ENCODE data around the gene GPR146. TPM values are rescaled to one million over a fixed set of nuclear protein-coding genes. Genes with fewer than 3 reads are reported as not detected.

The GPR146 gene, protein sequence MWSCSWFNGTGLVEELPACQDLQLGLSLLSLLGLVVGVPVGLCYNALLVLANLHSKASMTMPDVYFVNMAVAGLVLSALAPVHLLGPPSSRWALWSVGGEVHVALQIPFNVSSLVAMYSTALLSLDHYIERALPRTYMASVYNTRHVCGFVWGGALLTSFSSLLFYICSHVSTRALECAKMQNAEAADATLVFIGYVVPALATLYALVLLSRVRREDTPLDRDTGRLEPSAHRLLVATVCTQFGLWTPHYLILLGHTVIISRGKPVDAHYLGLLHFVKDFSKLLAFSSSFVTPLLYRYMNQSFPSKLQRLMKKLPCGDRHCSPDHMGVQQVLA
- total RNA-seq (2016; rRNA removed; fragmentation: Illumina TruSeq; extraction: Trizol) (0.84 and 2.0 TPM in 2 replicates), polyA plus RNA-seq (2011; rRNA removed) (15.9 and 17.2 TPM in 2 replicates), polyA minus RNA-seq (2011; rRNA and poly(A)+ RNA removed; ENCODE audit: low replicate concordance) (0.87 and 47.8 TPM in 2 replicates), Bru-seq, nascent RNA (percentile 41 among the genes with signal in this experiment), BruChase-seq, experiment 1, labeled RNA remaining after a 6-hour chase (percentile 64 among the genes with signal in this experiment), BruChase-seq, experiment 2, labeled RNA remaining after a 2-hour chase (percentile 56 among the genes with signal in this experiment)
- 0.91 and 1.1 TPM in 2 replicates for total RNA-seq (2016; cell fraction: cytosol; rRNA removed; fragmentation: Illumina TruSeq; extraction: Trizol; ENCODE audit: low read depth)
- total RNA-seq (2016; cell fraction: insoluble cytoplasmic fraction; rRNA removed; fragmentation: Illumina TruSeq; extraction: Trizol) = 0.89 and 1.2 TPM in 2 replicates
- total RNA-seq (2016; cell fraction: membrane; rRNA removed; fragmentation: Illumina TruSeq; extraction: Trizol) = 1.9 and 2.7 TPM in 2 replicates
- total RNA-seq (2016; cell fraction: nucleus; rRNA removed; fragmentation: Illumina TruSeq; extraction: Trizol) = 1.1 and 3.4 TPM in 2 replicates
- 11.4 and 22.4 TPM in 2 replicates for polyA plus RNA-seq (2011; cell fraction: cytosol; rRNA removed)
- polyA plus RNA-seq (2011; cell fraction: nucleus; rRNA removed) = 18.2 and 25.0 TPM in 2 replicates
- 4.5 and 5.3 TPM in 2 replicates for polyA plus RNA-seq (2012)
- 2.1 and 2.2 TPM in 2 replicates for polyA plus RNA-seq (2016; cell fraction: cytosol; fragmentation: Illumina TruSeq; extraction: Trizol; ENCODE audit: low read depth)
- 0.78 and 1.3 TPM in 2 replicates for polyA plus RNA-seq (2016; cell fraction: insoluble cytoplasmic fraction; fragmentation: Illumina TruSeq; extraction: Trizol; ENCODE audit: low read depth)
- polyA plus RNA-seq (2016; cell fraction: membrane; fragmentation: Illumina TruSeq; extraction: Trizol; ENCODE audit: low read depth) = 2.3 and 3.4 TPM in 2 replicates
- polyA plus RNA-seq (2016; cell fraction: nucleus; fragmentation: Illumina TruSeq; extraction: Trizol; ENCODE audit: insufficient read depth, low read depth) = 2.2 and 2.5 TPM in 2 replicates
- polyA minus RNA-seq (2011; cell fraction: cytosol; rRNA and poly(A)+ RNA removed) = 6.9 and 9.1 TPM in 2 replicates
- 9.3 and 14.0 TPM in 2 replicates for polyA minus RNA-seq (2011; cell fraction: nucleus; rRNA and poly(A)+ RNA removed)
- long read RNA-seq, experiment 1, transcript GPR146-203 (2 exons, 1,053 nt) = major isoform, 7 of 8 reads
- long read RNA-seq, experiment 1, partial matches to known transcripts = 0 of 8 reads
- long read RNA-seq, experiment 1, other reads (novel, unspliced or antisense) = 1 of 8 reads
- long read RNA-seq, experiment 2, transcript GPR146-203 (2 exons, 1,053 nt) = major isoform, 14 of 22 reads
- long read RNA-seq, experiment 2, partial matches to known transcripts = 0 of 22 reads
- long read RNA-seq, experiment 2, other reads (novel, unspliced or antisense) = 4 of 22 reads

DNA sequence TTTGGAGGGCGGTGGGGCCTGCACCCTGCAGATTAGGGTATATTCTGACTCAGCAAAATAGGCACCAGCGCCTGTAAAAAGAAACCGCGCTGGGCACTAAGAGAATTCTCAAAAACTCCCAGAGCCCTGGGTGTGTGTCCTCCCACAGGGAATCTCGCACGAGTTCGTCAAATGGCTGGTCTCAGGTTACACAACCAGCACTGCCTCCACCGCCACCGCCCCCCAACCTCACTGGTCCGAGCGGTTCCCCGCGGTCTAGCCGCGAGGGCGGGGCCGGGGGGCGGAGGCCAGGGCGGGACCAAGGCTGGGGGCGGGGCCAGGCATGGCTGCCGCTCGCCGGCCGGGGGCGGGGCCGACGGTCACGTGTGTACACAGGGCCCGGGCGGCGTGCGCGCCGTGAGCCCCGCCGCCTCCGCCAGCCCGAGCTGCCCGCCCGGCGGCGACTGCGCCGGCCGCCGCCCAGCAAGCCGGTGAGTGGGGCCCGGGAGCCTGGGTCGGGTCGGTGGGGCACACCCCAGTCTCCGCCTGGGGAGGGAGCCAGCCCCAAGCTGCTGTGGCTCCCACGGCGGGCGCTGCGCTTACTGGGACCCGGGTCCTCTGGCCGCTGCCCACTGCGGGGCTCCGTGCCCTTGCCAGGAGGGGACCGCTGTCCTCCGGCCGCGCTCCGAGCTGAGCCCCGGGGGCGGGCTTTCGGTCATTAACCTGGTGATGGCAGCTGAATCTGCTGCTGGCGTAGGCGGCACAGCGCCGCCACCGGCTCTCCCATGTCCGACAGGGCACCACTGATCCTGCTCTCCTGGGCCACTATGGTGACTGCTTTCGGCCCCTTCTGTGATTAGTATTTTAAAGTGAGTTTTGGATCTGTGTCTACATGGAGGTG, at the start of gene GPR146:
Gene GPR146, plus strand, starts transcription at position 358 of the 880 bp plus-strand sequence. CDS start 12,970 bp downstream, outside the sequence.
- FAIRE-seq = peak; percentile 26
- Histone ChIP-seq H3K36me3 (replicated peaks in 1 of 2; ENCODE audit: control insufficient read depth in 1 of 2, insufficient read depth in 2 of 2, low read length in 2 of 2) (peaks cover 0 to 1% of the 10 kb centered on the region in 2 experiments; a peak in 1 of 5 replicates), H3K79me2 (ENCODE audit: insufficient read depth, low read length) (peaks cover 27% of the 10 kb centered on the region), H3K27ac (ENCODE audit: extremely low read length, insufficient read depth, low read length) (peak within 1 kb of the TSS; percentile 94), H3K4me3 (replicated peaks in 1 of 3; ENCODE audit: insufficient read depth in 1 of 3, low read depth in 2 of 3, low read length in 3 of 3) (peak within 1 kb of the TSS; percentile 72 to 85 (median 73)), H3K9me3 (ENCODE audit: low read length) (no peaks in the 10 kb centered on the region), H3K4me2 (ENCODE audit: low read depth, low read length) (peak within 1 kb of the TSS; percentile 98), H2AFZ (ENCODE audit: low read length) (peak within 1 kb of the TSS; percentile 48), H3K4me1 (ENCODE audit: insufficient read depth, low read length) (peaks cover 81% of the 10 kb centered on the region), H3K9ac (ENCODE audit: insufficient read depth, low read depth, low read length) (peak within 1 kb of the TSS; percentile 82), H4K20me1 (ENCODE audit: insufficient read depth, low read length) (no peaks in the 10 kb centered on the region), H3K27me3 (ENCODE audit: control insufficient read depth in 1 of 2, insufficient read depth in 2 of 2, low read length in 2 of 2) (no peaks in the 10 kb centered on the region; a peak in 2 of 5 replicates)
- ChIA-PET POLR2A (interaction anchor here (0.9 to 2.9 kb wide), 7 partner anchors 15 to 113 kb away, joined by 3 to 17 read pairs (median 9); no protein-coding TSS in a partner anchor), CTCF (ENCODE audit: low intra/inter-chr PET ratio, low total read pairs) (interaction anchor here (0.8 to 0.9 kb wide), 2 partner anchors 24 to 62 kb away, joined by 3 read pairs; partner anchors contain the start of gene CYP2W1)
- peak; percentile 86 for ATAC-seq
- 0% methylated on average over 7 of the region's 74 CpGs for WGBS (ENCODE audit: low lambda C conversion rate)
- peak; percentile 94 for DNase-seq (ENCODE audit: low spot score)
- in situ Hi-C loops (cut with HindIII; ENCODE audit: extremely low pct_ligation_motif_present, low pct_unique_long_range_greater_than_20kb) (no loop called here), intact Hi-C loops (cut with micrococcal nuclease; ENCODE audit: unreplicated experiment) (loop anchor here (5.0 kb wide), 1 partner anchor 52 kb away; no protein-coding TSS in a partner anchor)
- BruUV-seq (replicated peaks) = no TSS peak
- TF ChIP-seq SMAD3 (CRISPR knock-in tag; IDR thresholded peaks at IDR 0.05) (no peak), IRX3 (CRISPR knock-in tag; IDR thresholded peaks at IDR 0.05; ENCODE audit: borderline replicate concordance, low read depth) (no peak), U2AF1 (optimal IDR thresholded peaks at IDR 0.05; ENCODE audit: low read depth, low read length) (no peak), MBNL3 (CRISPR knock-in tag; conservative IDR thresholded peaks at IDR 0.05) (no peak), ZNF431 (CRISPR knock-in tag; IDR thresholded peaks at IDR 0.05; ENCODE audit: borderline replicate concordance, low read depth) (no peak)
- TF ChIP-seq, protein P1, sequence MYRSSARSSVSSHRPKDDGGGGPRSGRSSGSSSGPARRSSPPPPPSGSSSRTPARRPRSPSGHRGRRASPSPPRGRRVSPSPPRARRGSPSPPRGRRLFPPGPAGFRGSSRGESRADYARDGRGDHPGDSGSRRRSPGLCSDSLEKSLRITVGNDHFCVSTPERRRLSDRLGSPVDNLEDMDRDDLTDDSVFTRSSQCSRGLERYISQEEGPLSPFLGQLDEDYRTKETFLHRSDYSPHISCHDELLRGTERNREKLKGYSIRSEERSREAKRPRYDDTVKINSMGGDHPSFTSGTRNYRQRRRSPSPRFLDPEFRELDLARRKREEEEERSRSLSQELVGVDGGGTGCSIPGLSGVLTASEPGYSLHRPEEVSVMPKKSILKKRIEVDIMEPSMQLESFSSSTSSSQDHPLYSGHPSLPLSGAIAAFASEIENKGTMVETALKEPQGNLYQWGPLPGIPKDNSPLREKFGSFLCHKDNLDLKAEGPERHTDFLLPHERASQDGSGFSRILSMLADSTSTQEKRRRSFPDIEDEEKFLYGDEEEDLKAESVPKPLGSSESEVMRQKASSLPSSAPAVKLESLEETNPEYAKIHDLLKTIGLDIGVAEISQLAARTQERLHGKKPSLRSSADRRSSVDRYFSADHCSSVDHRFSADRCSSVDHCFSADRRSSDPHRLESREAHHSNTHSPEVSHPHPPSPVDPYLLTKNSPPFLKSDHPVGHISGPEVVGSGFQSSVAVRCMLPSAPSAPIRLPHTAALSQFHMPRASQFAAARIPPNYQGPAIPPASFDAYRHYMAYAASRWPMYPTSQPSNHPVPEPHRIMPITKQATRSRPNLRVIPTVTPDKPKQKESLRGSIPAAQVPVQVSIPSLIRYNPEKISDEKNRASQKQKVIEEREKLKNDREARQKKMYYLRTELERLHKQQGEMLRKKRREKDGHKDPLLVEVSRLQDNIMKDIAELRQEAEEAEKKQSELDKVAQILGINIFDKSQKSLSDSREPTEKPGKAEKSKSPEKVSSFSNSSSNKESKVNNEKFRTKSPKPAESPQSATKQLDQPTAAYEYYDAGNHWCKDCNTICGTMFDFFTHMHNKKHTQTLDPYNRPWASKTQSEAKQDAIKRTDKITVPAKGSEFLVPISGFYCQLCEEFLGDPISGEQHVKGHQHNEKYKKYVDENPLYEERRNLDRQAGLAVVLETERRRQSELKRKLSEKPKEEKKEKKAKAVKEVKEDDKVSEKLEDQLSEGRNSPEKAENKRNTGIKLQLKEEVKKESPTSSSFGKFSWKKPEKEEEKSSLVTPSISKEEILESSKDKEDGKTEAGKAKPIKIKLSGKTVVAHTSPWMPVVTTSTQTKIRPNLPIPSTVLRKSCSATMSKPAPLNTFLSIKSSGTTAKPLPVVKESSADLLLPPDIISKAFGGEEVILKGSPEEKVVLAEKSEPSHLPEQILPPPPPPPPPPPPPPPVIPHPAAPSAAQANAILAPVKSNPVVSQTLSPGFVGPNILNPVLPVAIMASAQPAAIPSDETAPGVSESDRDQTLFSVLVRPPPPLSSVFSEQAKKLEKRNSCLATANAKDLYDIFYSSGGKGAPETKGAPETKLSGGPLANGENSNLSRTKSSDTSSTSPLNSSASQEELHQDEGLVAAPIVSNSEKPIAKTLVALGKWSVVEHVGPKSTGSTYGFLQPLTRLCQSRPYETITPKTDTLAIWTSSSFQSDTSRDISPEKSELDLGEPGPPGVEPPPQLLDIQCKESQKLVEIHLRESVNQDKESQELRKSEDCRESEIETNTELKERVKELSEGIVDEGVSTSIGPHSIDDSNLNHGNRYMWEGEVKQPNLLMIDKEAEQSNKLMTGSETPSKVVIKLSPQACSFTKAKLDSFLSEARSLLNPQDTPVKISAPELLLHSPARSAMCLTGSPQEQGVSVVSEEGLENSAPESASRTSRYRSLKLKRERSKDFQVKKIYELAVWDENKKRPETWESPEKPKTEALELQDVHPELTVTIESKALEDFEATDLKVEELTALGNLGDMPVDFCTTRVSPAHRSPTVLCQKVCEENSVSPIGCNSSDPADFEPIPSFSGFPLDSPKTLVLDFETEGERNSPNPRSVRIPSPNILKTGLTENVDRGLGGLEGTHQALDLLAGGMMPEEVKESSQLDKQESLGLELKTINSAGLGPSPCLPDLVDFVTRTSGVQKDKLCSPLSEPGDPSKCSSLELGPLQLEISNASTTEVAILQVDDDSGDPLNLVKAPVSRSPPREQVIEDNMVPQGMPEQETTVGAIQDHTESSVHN (CRISPR knock-in tag; IDR thresholded peaks at IDR 0.05) = no peak

Data from HepG2 (cell line).